ENCODE measurements around the gene GNG8. TPM values are rescaled to one million over a fixed set of nuclear protein-coding genes. Genes with fewer than 3 reads are reported as not detected.
A peak's percentile ranks its signal among the peaks of the same experiment; 100 is the strongest.

Gene GNG8
- total RNA-seq, 1 experiment from 2014 or later, result not detected

DNA sequence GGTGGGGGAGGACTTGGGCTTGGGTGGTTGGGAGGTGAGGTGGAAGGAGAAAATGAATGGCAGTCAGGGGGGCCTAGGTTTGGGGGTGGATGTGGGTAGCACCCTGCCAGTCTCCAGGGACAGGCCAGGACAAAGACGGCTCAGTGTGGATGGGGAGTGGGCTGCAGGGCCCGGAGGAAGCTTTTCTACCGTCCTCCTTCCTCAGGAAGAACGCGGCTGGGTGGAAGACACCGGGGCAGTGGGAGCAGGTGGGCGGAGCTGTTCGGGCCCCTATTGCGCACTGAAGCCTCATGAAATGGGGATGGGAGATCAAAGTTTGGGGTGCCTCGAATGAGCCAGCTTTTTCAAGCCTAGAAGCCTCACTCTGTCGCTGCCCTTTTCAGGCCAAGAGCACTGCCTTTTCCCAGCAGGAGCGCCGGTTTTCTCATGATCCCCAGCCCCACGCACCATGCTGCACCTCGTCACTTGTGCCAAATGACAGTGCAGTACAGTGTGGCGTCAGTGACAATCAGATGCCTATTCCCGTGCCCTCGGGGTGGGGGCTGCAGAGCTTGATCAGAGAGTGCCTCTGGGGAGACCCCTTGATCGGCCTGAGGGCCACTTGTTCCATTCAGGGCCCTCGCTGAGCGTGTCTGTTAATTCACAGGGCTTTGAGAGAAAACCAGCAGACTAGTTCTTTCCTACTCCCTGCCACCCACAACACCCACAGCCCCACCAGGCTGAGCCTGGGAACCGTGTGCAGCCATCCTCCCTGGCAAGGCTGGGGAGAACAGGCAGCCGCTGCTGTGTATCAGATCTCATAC is 33.4 kb downstream of the GNG8 start:
- no peak for DNase-seq (ENCODE audit: low read depth)

DNA sequence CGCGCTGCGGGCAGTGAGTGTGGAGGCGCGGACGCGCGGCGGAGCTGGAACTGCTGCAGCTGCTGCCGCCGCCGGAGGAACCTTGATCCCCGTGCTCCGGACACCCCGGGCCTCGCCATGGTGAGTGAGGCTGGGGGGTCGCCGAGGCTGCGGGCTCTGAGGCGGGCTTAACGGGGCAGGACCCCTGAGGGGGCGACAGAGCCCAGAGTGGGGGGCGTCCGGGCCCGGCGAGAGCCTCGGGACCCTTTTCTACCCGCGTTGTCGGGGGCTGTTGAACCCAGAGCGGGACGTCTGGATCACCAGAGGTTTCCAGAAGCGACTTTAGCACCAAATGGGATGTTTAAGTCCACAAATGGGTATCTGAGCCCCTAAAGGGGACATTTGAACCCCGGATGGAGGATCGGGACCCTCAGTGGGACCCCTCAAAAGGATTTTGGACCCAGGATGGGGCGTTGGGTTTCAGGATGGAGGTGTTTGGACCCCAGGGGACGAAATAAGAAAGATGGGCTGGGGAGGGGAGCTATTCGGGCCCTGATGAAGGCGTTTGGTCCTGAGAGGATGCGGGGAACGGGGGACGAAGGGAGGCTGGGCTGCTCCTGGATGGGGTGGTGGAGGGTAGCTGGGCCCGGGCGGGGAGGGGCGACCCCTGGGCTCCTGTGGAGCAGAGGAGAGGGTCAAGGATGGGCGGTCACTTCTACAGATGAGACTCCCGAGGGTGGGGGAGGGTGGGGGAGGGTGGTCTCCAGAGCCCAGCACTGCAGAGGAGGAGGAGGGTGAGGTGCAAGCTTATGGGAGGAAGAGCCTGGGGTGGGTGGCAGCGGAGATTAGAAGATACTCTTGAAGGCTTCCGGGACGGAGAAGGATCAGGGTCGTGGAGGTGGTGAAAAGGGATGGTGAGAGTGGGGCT is 34.4 kb downstream of the GNG8 start, which contains the start of gene CALM3:
Gene CALM3, plus strand, starts transcription at position 13 of the 907 bp plus-strand sequence. Its CDS starts 105 bp downstream, at position 118.
- no peak for DNase-seq (ENCODE audit: low read depth)

DNA sequence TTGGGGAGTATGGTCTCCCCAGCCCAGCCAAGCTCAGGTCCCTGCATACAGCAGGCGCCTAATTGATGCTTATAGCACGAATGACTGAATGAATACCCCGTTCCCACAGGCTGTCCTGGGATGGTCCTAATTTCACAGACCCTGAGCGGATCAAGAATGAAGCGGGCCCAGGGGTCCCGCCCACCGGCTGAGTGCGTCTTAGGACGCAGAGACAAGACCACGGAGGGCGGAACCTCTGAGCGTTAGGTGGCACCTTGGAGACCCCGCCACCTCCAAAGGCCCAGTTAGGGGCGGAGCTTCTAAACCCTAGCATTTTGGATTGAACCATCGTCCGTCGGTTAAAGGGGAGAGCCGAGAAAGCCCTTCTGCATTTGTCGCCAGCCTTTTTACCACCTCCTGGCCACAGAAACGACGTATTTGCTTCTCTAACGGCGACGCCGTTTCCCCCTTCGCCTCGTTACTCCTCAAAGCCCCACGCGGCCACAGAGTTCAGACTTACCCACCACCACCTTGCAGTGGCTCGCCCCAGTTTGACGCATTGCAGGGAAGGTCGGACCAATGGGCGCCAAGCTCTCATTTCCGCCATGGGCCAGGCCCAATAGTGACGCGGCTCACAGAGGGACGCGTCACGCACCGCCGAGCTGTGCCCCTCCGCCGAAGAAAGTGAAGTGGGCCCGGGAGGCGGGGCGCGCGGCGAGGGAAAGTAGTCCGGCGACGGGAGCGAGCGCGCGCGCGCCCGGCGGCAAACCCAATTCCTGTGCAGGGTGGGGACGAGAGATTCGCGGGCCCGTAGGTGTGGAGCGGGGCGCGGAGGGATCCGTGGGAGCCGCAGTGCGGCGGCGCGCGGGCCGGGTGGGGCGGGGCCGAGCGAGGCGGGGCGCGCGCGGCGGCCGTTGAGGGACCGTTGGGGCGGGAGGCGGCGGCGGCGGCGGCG is 35.4 kb downstream of the GNG8 start:
- peak; percentile 97 for DNase-seq (ENCODE audit: low read depth)

DNA sequence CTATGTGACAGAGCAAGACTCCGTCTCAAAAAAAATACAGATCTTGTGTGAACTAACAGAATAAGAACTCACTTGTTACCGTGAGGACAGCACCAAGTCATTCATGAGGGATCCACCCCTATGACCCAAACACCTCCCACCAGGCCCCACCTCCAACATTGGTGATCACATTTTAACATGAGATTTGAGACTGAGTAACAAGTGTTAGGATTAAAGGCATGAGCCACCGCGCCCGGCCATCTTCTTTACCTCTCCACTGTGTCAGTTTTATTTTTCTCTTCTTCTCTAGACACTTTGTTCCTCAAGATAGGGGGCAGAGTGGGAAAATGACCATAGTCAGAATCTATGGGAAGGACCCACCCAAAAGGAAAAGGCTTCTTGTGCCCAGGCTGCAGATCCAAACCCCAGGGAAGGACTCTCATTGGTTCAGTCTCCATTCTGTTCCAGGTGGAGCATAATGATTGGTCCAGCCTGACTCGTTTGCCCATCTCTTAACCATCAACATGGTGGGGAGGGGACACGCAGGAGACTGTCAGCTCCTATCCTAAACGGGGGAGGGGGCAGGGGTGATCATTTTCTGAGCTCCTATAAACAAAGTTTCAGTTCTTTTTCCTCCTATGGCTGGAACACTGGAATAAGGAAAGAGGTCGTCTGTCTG is 36.2 kb downstream of the GNG8 start:
- DNase-seq (ENCODE audit: low read depth), result no peak

DNA sequence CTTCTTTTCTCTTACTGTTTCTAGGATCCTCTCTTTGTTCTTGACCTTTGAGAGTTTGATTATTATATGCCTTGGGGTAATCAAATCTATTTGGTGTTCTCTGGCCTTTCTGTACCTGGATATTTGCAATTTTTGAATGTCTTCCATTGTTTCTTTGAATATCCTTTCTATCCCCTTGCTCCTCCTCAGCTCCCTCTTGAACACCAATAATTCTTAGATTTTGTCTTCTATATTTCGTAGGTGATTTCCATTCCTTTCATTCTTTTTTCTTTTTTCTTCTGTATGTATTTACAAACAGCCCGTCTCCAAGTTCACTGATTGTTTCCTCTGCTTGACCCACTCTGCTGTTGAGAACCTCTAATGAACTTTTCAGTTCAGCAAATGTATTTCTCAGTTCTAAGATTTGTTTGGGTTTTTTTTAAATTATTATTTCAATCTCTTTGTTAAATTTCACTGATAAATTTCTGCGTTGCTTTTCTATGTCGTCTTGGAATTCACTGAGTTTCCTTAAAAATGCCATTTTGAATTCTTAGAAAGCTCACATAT is 37.6 kb downstream of the GNG8 start:
- no peak for DNase-seq (ENCODE audit: low read depth)

DNA sequence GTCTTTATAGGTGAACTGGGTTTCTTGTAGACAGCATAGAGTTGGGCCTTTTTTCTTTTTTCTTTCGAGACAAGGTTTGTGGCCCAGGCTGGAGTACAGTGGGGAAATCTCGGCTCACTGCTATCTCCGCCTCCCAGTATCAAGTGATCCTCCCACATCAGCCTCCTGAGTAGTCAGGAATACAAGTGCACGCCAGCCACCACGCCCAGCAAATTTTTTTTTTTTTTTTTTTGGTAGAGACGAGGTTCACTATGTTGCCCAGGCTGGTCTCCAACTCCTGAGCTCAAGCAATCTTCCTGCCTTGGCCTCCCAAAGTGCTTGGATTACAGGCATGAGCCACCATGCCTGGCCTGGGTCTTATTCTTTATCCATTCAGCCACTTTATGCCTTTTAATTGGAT is 40.0 kb downstream of the GNG8 start:
- no peak for DNase-seq (ENCODE audit: low read depth)

DNA sequence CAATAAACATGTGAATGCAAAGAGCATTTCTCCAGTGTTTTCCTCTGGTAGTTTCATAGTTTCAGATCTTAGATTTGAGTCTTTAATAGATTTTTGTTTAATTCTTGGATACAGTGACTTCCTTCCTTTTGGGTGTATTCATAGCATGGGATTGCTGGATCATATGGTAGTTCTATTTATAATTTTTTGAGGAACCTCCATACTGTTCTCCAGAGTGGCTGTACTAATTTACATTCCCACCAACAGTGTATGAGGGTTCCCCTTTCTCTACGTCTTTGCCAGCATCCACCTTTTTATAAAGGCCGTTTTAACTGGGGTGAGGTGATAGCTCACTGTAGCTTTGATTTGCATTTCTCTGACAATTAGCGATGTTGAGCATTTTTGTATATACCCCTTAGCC is 44.1 kb downstream of the GNG8 start:
- DNase-seq (ENCODE audit: low read depth), result no peak

DNA sequence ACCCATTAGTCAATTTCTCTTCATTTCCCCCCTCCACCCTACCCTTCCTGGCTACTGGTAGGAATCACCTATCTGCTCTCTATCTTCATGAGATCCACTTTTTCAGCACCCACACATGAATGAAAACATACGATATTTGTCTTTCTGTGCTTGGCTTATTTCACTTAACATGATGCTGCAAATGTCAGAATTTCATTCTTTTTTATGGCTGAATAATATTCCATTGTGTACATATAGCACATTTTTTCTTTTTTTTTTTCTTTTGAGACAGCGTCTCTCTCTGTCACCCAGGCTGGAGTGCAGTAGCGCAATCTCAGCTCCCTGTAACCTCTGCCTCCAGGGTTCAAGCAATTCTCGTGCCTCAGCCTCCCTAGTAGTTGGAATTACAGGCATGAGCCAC is 44.7 kb downstream of the GNG8 start:
- no peak for DNase-seq (ENCODE audit: low read depth)

DNA sequence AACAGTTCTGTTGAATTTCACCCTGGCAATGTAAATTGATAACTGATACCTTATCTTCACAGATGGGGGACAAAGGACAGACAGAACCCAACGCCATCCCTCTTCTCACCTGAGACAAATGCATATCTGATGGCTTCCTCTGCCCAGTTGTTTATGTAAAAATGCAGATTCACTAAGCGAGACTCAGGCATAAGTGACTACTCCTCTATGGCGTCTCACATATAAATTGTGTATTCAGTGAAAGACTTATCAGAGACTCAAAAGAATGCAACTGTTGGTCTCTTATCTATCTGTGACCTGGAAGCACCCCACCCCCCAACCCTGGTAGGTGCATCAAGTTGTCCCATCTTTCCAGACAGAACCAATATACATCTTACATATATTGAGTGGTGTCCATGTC is 48.1 kb downstream of the GNG8 start:
- no peak for DNase-seq (ENCODE audit: low read depth)

DNA sequence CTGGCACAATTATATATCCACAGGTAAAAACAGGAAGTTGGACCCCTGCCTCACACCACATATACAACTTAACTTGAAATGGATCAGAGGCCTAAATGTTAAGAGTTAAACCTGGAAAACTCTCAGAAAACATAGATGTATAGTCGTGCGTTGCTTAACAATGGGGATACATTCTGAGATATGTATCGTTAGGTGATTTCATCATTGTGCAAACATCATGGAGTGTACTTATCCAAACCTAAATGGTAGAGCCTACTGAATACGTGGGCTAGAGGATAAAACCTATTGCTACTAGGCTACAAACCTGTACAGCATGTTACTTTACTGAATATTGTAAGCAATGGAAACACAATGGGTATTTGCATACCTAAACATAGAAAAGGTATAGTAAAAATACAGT is 49.7 kb downstream of the GNG8 start:
- DNase-seq (ENCODE audit: low read depth), result no peak

DNA sequence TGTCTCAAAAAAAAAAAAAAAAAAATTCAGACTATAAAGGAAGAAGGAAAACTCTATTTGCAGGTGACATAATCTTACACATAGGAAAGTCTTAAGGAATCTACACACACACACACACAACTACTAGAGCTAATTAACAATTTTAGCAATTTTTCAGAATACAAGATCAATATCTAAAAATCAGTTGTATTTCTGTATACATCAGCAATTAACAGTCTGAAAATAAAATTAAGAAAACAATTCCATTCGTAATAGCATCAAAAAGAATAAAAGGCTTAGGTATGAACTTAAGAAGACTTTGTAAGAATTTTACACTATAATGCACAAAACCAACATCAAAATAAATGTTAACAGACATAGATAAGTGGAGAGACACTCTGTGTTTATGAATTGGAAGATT is 50.5 kb downstream of the GNG8 start:
- no peak for DNase-seq (ENCODE audit: low read depth)

Other genes starting within 250 kb of the GNG8 start
- gene CCDC8, start 222.6 kb downstream of the GNG8 start, total RNA-seq (2014; rRNA removed; shearing (Covaris generic)), result 8.8 and 9.2 TPM in 2 replicates
- not detected in 2 replicates for gene PNMA8C, start 207.3 kb downstream of the GNG8 start, total RNA-seq (2014; rRNA removed; shearing (Covaris generic))
- gene PNMA8A, start 164.6 kb downstream of the GNG8 start, total RNA-seq (2014; rRNA removed; shearing (Covaris generic)), result 4.4 and 4.6 TPM in 2 replicates
- gene PNMA8B, start 140.3 kb downstream of the GNG8 start, total RNA-seq (2014; rRNA removed; shearing (Covaris generic)), result 0.06 and 0.48 TPM in 2 replicates
- gene CALM3, start 34.9 kb downstream of the GNG8 start, total RNA-seq (2014; rRNA removed; shearing (Covaris generic)), result 137 and 163 TPM in 2 replicates
- gene PTGIR, start 11.1 kb downstream of the GNG8 start, total RNA-seq (2014; rRNA removed; shearing (Covaris generic)), result 0.12 and 0.34 TPM in 2 replicates
- 0.30 and 0.91 TPM in 2 replicates for gene DACT3, start 25.0 kb upstream of the GNG8 start, total RNA-seq (2014; rRNA removed; shearing (Covaris generic))
- 15.3 and 22.9 TPM in 2 replicates for gene PRKD2, start 80.9 kb upstream of the GNG8 start, total RNA-seq (2014; rRNA removed; shearing (Covaris generic))
- 20.0 and 23.1 TPM in 2 replicates for gene FKRP, start 109.9 kb upstream of the GNG8 start, total RNA-seq (2014; rRNA removed; shearing (Covaris generic))
- 67.1 and 106 TPM in 2 replicates for gene STRN4, start 110.2 kb upstream of the GNG8 start, total RNA-seq (2014; rRNA removed; shearing (Covaris generic))
- gene SLC1A5, start 152.4 kb upstream of the GNG8 start, total RNA-seq (2014; rRNA removed; shearing (Covaris generic)), result 117 and 141 TPM in 2 replicates
- 280 and 304 TPM in 2 replicates for gene AP2S1, start 214.6 kb upstream of the GNG8 start, total RNA-seq (2014; rRNA removed; shearing (Covaris generic))
- 17.9 and 20.3 TPM in 2 replicates for gene ARHGAP35, start 224.8 kb upstream of the GNG8 start, total RNA-seq (2014; rRNA removed; shearing (Covaris generic))

Data from Daoy (cell line).